Thoracic aorta (tissue), 2 donors: ENCODE data around the gene ODF4. TPM values are rescaled to one million over a fixed set of nuclear protein-coding genes. Genes with fewer than 3 reads are reported as not detected.
"Not testable (repeated sequence)": the region's sequence is repeated elsewhere in the genome, so short reads cannot be mapped to it uniquely, and the experiment has no call there.

Experiments
- ATAC-seq: fragments of 150-250 bp; one replicate; pipeline ENCODE4 v1.8.0; 2017; ENCODE audit warnings: low read depth; ENCODE audit not compliant: insufficient number of reproducible peaks, low FRiP score
- DNase-seq: peaks from one replicate; pipeline ENCODE4 v3.0.0-alpha.2; 2020; ENCODE audit warnings: low spot score
- H3K27ac ChIP-seq, 2 donors: fragments of 200-600 bp; sonication (generic); 1 replicate in 1 of 2; 2 replicates in 1 of 2; pipeline ENCODE4 v1.5.1; 2016; ENCODE audit warnings: mild to moderate bottlenecking in 2 of 2, moderate library complexity in 2 of 2
- H3K27me3 ChIP-seq: fragments of 200-600 bp; sonication (generic); replicated peaks from 2 replicates; pipeline ENCODE4 v1.6.0; 2016; ENCODE audit warnings: mild to moderate bottlenecking; ENCODE audit not compliant: insufficient read depth
- H3K36me3 ChIP-seq: fragments of 200-600 bp; sonication (generic); one replicate; pipeline ENCODE4 v1.5.1; 2016
- H3K4me1 ChIP-seq, 2 donors: fragments of 200-600 bp; sonication (generic); 1 replicate in 1 of 2; 2 replicates in 1 of 2; pipeline versions ENCODE4 v1.5.1 to v1.6.0; 2016; ENCODE audit warnings: low read depth in 2 of 2, mild to moderate bottlenecking in 1 of 2; ENCODE audit not compliant: control insufficient read depth in 1 of 2
- H3K4me3 ChIP-seq: fragments of 200-600 bp; sonication (generic); 2 replicates; pipeline ENCODE4 v1.5.1; 2016; ENCODE audit warnings: mild to moderate bottlenecking
- H3K9me3 ChIP-seq: fragments of 200-600 bp; sonication (generic); 2 replicates; pipeline ENCODE4 v1.5.1; 2016
- CTCF ChIP-seq: fragments of 200-600 bp; sonication (generic); IDR thresholded peaks from one replicate; pipeline ENCODE4 v1.5.1; 2019; ENCODE audit warnings: antibody characterized with exemption
- total RNA-seq, 2 donors: library from RNA; depleted of rRNA; stranded (reverse); fragments of >200 nt; gene quantifications; one replicate each; pipeline versions ENCODE4 v1.1.0 to v1.2.3, GENCODE V29; 2016

Gene ODF4
- total RNA-seq, 2 donors from 2014 or later, result not detected

- ATAC-seq (no peak), DNase-seq (no peak)
- no peaks in the 10 kb centered on the region for H3K27me3 ChIP-seq
- no peak overlapping the region for H3K27ac ChIP-seq
- no peaks in the 10 kb centered on the region for H3K4me1 ChIP-seq
- no peak overlapping the region for H3K4me3 ChIP-seq
- H3K36me3 ChIP-seq, result no peaks in the 10 kb centered on the region
- TF ChIP-seq CTCF, result no peak
- H3K9me3 ChIP-seq, result no peaks in the 10 kb centered on the region
Observed at GRCh38 chr17:8391711-8392110, 52.1 kb downstream of the ODF4 start.

GRCh38 chr17:8392274-8392673 lies 52.6 kb downstream of the ODF4 start:
- Histone ChIP-seq H3K9me3 (no peaks in the 10 kb centered on the region), H3K4me3 (no peak overlapping the region), H3K27ac (no peak overlapping the region), H3K36me3 (no peaks in the 10 kb centered on the region), H3K4me1 (no peaks in the 10 kb centered on the region), H3K27me3 (no peaks in the 10 kb centered on the region)
- ATAC-seq (no peak), DNase-seq (no peak)
- TF ChIP-seq CTCF, result no peak

- H3K4me1 ChIP-seq, result no peaks in the 10 kb centered on the region
- no peak for DNase-seq
- no peak overlapping the region for H3K4me3 ChIP-seq
- H3K27me3 ChIP-seq, result no peaks in the 10 kb centered on the region
- no peaks in the 10 kb centered on the region for H3K36me3 ChIP-seq
- ATAC-seq, result no peak
- no peak for TF ChIP-seq CTCF
- no peak overlapping the region for H3K27ac ChIP-seq
- H3K9me3 ChIP-seq, result no peaks in the 10 kb centered on the region
Observed at GRCh38 chr17:8392674-8393469, 53.2 kb downstream of the ODF4 start.

GRCh38 chr17:8393470-8394231 lies 54.0 kb downstream of the ODF4 start:
- Histone ChIP-seq H3K4me3 (no peak overlapping the region), H3K36me3 (no peaks in the 10 kb centered on the region), H3K9me3 (no peaks in the 10 kb centered on the region), H3K27me3 (no peaks in the 10 kb centered on the region), H3K27ac (no peak overlapping the region), H3K4me1 (no peaks in the 10 kb centered on the region)
- ATAC-seq, result no peak
- no peak for TF ChIP-seq CTCF
- DNase-seq, result no peak

- H3K27me3 ChIP-seq, H3K4me3 ChIP-seq, H3K4me1 ChIP-seq, DNase-seq, H3K9me3 ChIP-seq, H3K27ac ChIP-seq, H3K36me3 ChIP-seq, ATAC-seq: not testable (repeated sequence)
Observed at GRCh38 chr17:8394497-8394896, 54.9 kb downstream of the ODF4 start.

Other genes starting within 250 kb of the ODF4 start
- not detected for gene ALOXE3, start 221.3 kb upstream of the ODF4 start, total RNA-seq
- gene HES7, start 215.7 kb upstream of the ODF4 start, total RNA-seq, result not detected
- 100 to 1,000 TPM; 175 to 292 TPM for gene PER1, start 187.4 kb upstream of the ODF4 start, total RNA-seq
- 10 to 100 TPM; 36.0 to 50.3 TPM for gene VAMP2, start 176.9 kb upstream of the ODF4 start, total RNA-seq
- gene TMEM107, start 163.5 kb upstream of the ODF4 start, total RNA-seq, result 10 to 100 TPM in 1 of 2 donors, 1 to 10 TPM in 1; 8.4 to 32.1 TPM
- 10 to 100 TPM; 11.9 to 13.8 TPM for gene BORCS6, start 149.7 kb upstream of the ODF4 start, total RNA-seq
- 1 to 10 TPM in 1 of 2 donors, not detected in 1; 1.6 TPM for gene AURKB, start 129.3 kb upstream of the ODF4 start, total RNA-seq
- gene CTC1, start 91.8 kb upstream of the ODF4 start, total RNA-seq, result 10 to 100 TPM; 25.3 to 38.6 TPM
- 10 to 100 TPM; 13.2 to 15.2 TPM for gene PFAS, start 90.6 kb upstream of the ODF4 start, total RNA-seq
- gene RANGRF, start 51.2 kb upstream of the ODF4 start, total RNA-seq, result 10 to 100 TPM; 13.8 to 26.7 TPM
- gene SLC25A35, start 44.4 kb upstream of the ODF4 start, total RNA-seq, result 1 to 10 TPM; 1.8 to 6.1 TPM
- gene ARHGEF15, start 29.6 kb upstream of the ODF4 start, total RNA-seq, result 10 to 100 TPM in 1 of 2 donors, 1 to 10 TPM in 1; 7.4 to 32.1 TPM
- gene RPL26, start 43.4 kb downstream of the ODF4 start, total RNA-seq, result 1,000 to 10,000 TPM; 1,235 to 1,884 TPM
- gene RNF222, start 58.0 kb downstream of the ODF4 start, total RNA-seq, result under 1 TPM in 1 of 2 donors, not detected in 1; 0.56 TPM
- gene NDEL1, start 96.0 kb downstream of the ODF4 start, total RNA-seq, result 100 to 1,000 TPM; 110 to 113 TPM